AG09309 (cell line): ENCODE data around the gene PIP5K1C.

Experiments
- DNase-seq: peaks from one replicate; pipeline ENCODE4 v3.0.0-alpha.2; 2010; ENCODE audit warnings: low read depth
- H3K4me3 ChIP-seq: 2 replicates; pipeline ENCODE4 v1.5.1; 2011; ENCODE audit warnings: mild to moderate bottlenecking, low read depth, low read length, moderate library complexity; ENCODE audit not compliant: control insufficient read depth
- CTCF ChIP-seq: IDR thresholded peaks from 2 replicates; pipeline ENCODE4 v1.5.1; 2011; ENCODE audit warnings: mild to moderate bottlenecking, low read depth, low read length, inconsistent platforms; ENCODE audit not compliant: insufficient read depth, control insufficient read depth; ENCODE audit errors: missing control alignments

PIP5K1C gene

GRCh38 chr19:3617463-3617862 is 82.8 kb downstream of the PIP5K1C start:
- no peak for TF ChIP-seq CTCF
- H3K4me3 ChIP-seq, result no peak overlapping the region
- DNase-seq, result no peak

DNA sequence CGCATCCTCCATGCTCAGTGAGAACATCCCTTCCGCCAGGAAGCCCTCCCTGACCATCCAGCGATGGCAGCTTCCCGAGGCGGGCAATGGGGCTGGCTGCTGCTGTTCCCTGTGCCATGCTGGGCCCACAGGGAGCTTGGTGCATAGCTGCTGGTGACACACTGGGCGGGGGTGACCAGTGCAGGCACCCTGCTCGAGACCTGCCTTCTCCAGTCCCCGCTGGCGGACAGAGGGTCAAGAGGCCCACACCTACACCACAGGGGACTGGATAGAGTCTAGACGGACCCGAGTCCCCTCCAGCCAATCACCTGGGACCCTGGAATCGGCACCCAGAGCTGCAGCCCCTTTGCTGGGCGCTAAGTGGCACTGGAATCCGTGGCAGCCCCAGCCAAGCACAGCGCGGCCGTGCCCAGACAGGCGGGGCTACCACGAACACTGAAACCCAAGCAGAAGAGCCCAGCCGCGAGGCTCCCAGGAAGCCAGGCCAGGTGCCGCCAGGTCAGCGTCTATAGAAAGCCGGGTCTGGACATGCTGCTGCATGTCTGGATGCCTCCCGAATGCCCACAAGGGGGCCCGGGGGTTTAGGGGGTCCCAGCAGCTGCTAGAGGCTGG is 84.6 kb downstream of the PIP5K1C start:
- TF ChIP-seq CTCF, result no peak
- DNase-seq, result no peak
- H3K4me3 ChIP-seq, result no peak overlapping the region

DNA sequence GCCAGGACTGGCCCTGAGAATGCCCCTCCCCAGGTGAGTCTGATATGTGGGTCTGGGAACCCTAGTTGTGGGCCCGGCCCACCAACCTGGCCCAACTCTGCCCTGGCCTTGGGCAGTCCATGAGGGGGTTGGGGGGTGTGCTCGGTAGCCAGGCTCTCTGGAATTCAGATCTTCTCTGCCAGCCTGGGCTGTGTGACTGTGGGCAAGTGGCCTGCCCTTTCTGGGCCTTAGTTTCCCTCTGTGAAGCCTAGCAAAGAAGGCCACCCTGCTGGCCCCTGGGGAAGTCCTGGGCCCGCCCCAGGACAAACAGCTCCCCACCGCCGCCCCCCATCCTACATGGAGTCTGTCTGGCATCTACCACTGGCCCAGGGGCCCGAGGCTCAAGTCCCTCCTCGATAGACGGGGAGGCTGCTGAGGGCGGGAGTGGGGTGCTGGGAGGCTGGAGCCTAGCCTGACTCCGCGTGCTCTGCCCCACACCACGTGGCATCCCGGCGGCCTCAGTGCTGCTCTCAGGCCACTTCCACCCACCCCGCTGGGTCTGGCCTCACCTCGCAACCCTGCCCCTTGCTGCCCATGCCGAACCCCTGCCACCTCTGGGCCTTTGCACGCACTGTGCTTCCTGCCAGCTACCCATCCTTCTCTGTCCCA is 85.3 kb downstream of the PIP5K1C start:
- DNase-seq, result no peak
- TF ChIP-seq CTCF, result no peak
- H3K4me3 ChIP-seq, result no peak overlapping the region

GRCh38 chr19:3613818-3614661 is 86.2 kb downstream of the PIP5K1C start:
- TF ChIP-seq CTCF, result no peak
- H3K4me3 ChIP-seq, result no peak overlapping the region
- no peak for DNase-seq

- no peak for TF ChIP-seq CTCF
- DNase-seq, result no peak
These were observed 87.1 kb downstream of the PIP5K1C start for GRCh38 chr19:3612901-3613741.

GRCh38 chr19:3612330-3612729 is 87.9 kb downstream of the PIP5K1C start:
- DNase-seq, result no peak
- no peak for TF ChIP-seq CTCF
- H3K4me3 ChIP-seq, result no peak overlapping the region

More at GRCh38 chr19:3612901-3613741, 87.1 kb downstream of the PIP5K1C start:
- no peak overlapping the region for H3K4me3 ChIP-seq
